Measurements from ENCODE around the gene CHTOP. TPM values are rescaled to one million over a fixed set of nuclear protein-coding genes. Genes with fewer than 3 reads are reported as not detected.

CHTOP gene
- total RNA-seq, 1 experiment from 2014 or later: 83.9 TPM

DNA sequence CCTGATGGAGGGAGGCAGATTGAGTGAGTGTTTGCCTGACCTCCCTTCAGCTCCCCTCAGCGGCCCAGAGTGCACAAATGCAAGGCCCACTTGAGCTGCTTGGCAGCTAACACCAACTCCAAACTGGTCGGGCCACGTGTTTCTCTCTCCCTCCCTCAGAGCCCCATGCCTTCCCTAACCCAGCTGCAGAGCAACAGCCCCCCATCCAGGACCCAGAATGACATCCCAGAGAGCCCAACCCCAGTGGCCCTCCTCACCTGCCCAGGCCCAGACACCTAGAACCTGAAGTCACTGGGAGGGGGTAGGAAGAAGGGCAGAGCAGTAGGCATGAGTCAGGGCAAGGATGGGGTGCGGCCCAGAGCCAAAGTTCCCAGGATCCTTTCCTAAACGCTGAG, 17.0 kb upstream of the CHTOP start:
- BruUV-seq (replicated peaks): TSS peak; percentile 42
- peaks cover 44% of the 10 kb centered on the region for H3K4me1 ChIP-seq (replicated peaks; ENCODE audit: insufficient read depth)
- TF ChIP-seq EZH2 (IDR thresholded peaks at IDR 0.05; ENCODE audit: low read depth) (no peak), CTCF (conservative IDR thresholded peaks at IDR 0.05) (no peak)
- ChIA-PET POLR2A (ENCODE audit: unreplicated experiment) (interaction anchor here (0.6 to 2.8 kb wide), 5 partner anchors 10 to 51 kb away, joined by 4 to 31 read pairs (median 6); partner anchors contain the start of genes CHTOP and S100A13), CTCF (interaction anchor here (0.6 to 1.3 kb wide), 2 partner anchors 10 to 119 kb away, joined by 9 to 15 read pairs; partner anchors contain the start of gene S100A13)
- no peaks in the 10 kb centered on the region for H3K9me2 ChIP-seq (ENCODE audit: insufficient read depth)
- H3K27ac ChIP-seq: peak overlapping the region; percentile 56
- peaks cover 32% of the 10 kb centered on the region for H3K79me2 ChIP-seq (ENCODE audit: low read depth)
- no peaks in the 10 kb centered on the region for H3K9me3 ChIP-seq (ENCODE audit: insufficient read depth, low read depth)
- no peak overlapping the region for H3K4me3 ChIP-seq
- H3K4me2 ChIP-seq: peak overlapping the region; percentile 88
- intact Hi-C loops (cut with micrococcal nuclease; ENCODE audit: unreplicated experiment): loop anchor here (1.0 kb wide), 1 partner anchor 17 kb away; the partner anchor contains the start of gene CHTOP
- peaks cover 5% of the 10 kb centered on the region; the same call in 1 of the 2 replicates for H3K36me3 ChIP-seq (ENCODE audit: low read depth)
- no peaks in the 10 kb centered on the region for H3K27me3 ChIP-seq (ENCODE audit: insufficient read depth, low read depth)
- H4K20me1 ChIP-seq (ENCODE audit: insufficient read depth): no peaks in the 10 kb centered on the region
- no peak overlapping the region for H2AFZ ChIP-seq
- DNase-seq: no peak
- peaks cover 34% of the 10 kb centered on the region for H3F3A ChIP-seq (ENCODE audit: insufficient read depth, low read depth)

- no peaks in the 10 kb centered on the region for H3K27me3 ChIP-seq (ENCODE audit: insufficient read depth, low read depth)
- H3K4me3 ChIP-seq: no peak overlapping the region
- BruUV-seq (replicated peaks): no TSS peak
- H4K20me1 ChIP-seq (ENCODE audit: insufficient read depth): no peaks in the 10 kb centered on the region
- H3K4me1 ChIP-seq (replicated peaks; ENCODE audit: insufficient read depth): peaks cover 44% of the 10 kb centered on the region
- peaks cover 34% of the 10 kb centered on the region for H3F3A ChIP-seq (ENCODE audit: insufficient read depth, low read depth)
- TF ChIP-seq EZH2 (IDR thresholded peaks at IDR 0.05; ENCODE audit: low read depth) (no peak), CTCF (conservative IDR thresholded peaks at IDR 0.05) (no peak)
- CTCF ChIA-PET: no interaction called here
- no peaks in the 10 kb centered on the region for H3K9me2 ChIP-seq (ENCODE audit: insufficient read depth)
- POLR2A ChIA-PET (ENCODE audit: unreplicated experiment): interaction anchor here (1.0 kb wide), 1 partner anchor 16 kb away, joined by 5 read pairs; the partner anchor contains the start of gene CHTOP
- H3K9me3 ChIP-seq (ENCODE audit: insufficient read depth, low read depth): no peaks in the 10 kb centered on the region
- intact Hi-C loops (cut with micrococcal nuclease; ENCODE audit: unreplicated experiment): no loop called here
- H3K27ac ChIP-seq: peak overlapping the region; percentile 56
- no peak for DNase-seq
- H3K4me2 ChIP-seq: no peak overlapping the region
- no peak overlapping the region for H2AFZ ChIP-seq
- peaks cover 24% of the 10 kb centered on the region for H3K79me2 ChIP-seq (ENCODE audit: low read depth)
- peaks cover 11% of the 10 kb centered on the region; the same call in 1 of the 2 replicates for H3K36me3 ChIP-seq (ENCODE audit: low read depth)
These were observed 16.2 kb upstream of the CHTOP start for GRCh38 chr1:153617663-153618062.

- ChIA-PET CTCF (interaction anchor here (0.8 kb wide), 1 partner anchor 8 kb away, joined by 4 read pairs; the partner anchor contains the start of gene S100A13), POLR2A (ENCODE audit: unreplicated experiment) (interaction anchor here (0.7 kb wide), 1 partner anchor 53 kb away, joined by 4 read pairs; no protein-coding TSS in a partner anchor)
- DNase-seq: no peak
- Histone ChIP-seq H3K36me3 (ENCODE audit: low read depth) (peaks cover 23% of the 10 kb centered on the region; the same call in 1 of the 2 replicates), H4K20me1 (ENCODE audit: insufficient read depth) (no peaks in the 10 kb centered on the region), H3K79me2 (ENCODE audit: low read depth) (peaks cover 28% of the 10 kb centered on the region), H3K4me3 (no peak overlapping the region), H3K27ac (no peak overlapping the region), H3F3A (ENCODE audit: insufficient read depth, low read depth) (peaks cover 29% of the 10 kb centered on the region; the same call in 1 of the 2 replicates), H3K27me3 (ENCODE audit: insufficient read depth, low read depth) (no peaks in the 10 kb centered on the region), H3K4me2 (no peak overlapping the region), H2AFZ (no peak overlapping the region), H3K4me1 (replicated peaks; ENCODE audit: insufficient read depth) (peaks cover 34% of the 10 kb centered on the region), H3K9me2 (ENCODE audit: insufficient read depth) (no peaks in the 10 kb centered on the region), H3K9me3 (ENCODE audit: insufficient read depth, low read depth) (no peaks in the 10 kb centered on the region)
- BruUV-seq (replicated peaks): no TSS peak
- intact Hi-C loops (cut with micrococcal nuclease; ENCODE audit: unreplicated experiment): no loop called here
- TF ChIP-seq CTCF (conservative IDR thresholded peaks at IDR 0.05) (no peak), EZH2 (IDR thresholded peaks at IDR 0.05; ENCODE audit: low read depth) (no peak)
These were observed 14.7 kb upstream of the CHTOP start for GRCh38 chr1:153619171-153619570.

All from PC-9 (cell line).